Thymus (tissue), 11 donors: ENCODE results near the gene METTL16. TPM values are rescaled to one million over a fixed set of nuclear protein-coding genes. Genes with fewer than 3 reads are reported as not detected.

Source experiments
- DNase-seq, 9 donors: peaks; one replicate each; pipeline ENCODE4 v3.0.0-alpha.2; 2013; ENCODE audit warnings: low spot score in 9 of 9, low read depth in 6 of 9, missing footprints in 1 of 9
- H3K27ac ChIP-seq, 2 donors: one replicate each; pipeline ENCODE4 v1.5.1; 2013; ENCODE audit warnings: control low read depth in 1 of 2, low read depth in 1 of 2, low read length in 1 of 2, mild to moderate bottlenecking in 1 of 2, moderate library complexity in 1 of 2
- H3K27me3 ChIP-seq, 2 donors: one replicate each; pipeline ENCODE4 v1.5.1; 2013; ENCODE audit warnings: low read length in 1 of 2; ENCODE audit not compliant: control insufficient read depth in 2 of 2, insufficient read depth in 1 of 2
- H3K36me3 ChIP-seq, 2 donors: one replicate each; pipeline ENCODE4 v1.5.1; 2013; ENCODE audit warnings: low read length in 1 of 2, mild to moderate bottlenecking in 1 of 2, moderate library complexity in 1 of 2; ENCODE audit not compliant: control insufficient read depth in 2 of 2, insufficient read depth in 2 of 2
- H3K4me1 ChIP-seq, 2 donors: one replicate each; pipeline ENCODE4 v1.5.1; 2013; ENCODE audit warnings: low read length in 2 of 2; ENCODE audit not compliant: control insufficient read depth in 2 of 2, insufficient read depth in 2 of 2
- H3K4me3 ChIP-seq, 2 donors: one replicate each; pipeline ENCODE4 v1.5.1; 2013; ENCODE audit warnings: low read length in 2 of 2, control low read depth in 1 of 2, mild to moderate bottlenecking in 1 of 2
- H3K9me3 ChIP-seq, 2 donors: one replicate each; pipeline ENCODE4 v1.5.1; 2013; ENCODE audit warnings: low read length in 1 of 2, mild to moderate bottlenecking in 1 of 2; ENCODE audit not compliant: control insufficient read depth in 2 of 2, insufficient read depth in 1 of 2
- WGBS: extraction: QIAGEN DNeasy Blood & Tissue Kit; methylation state at CpG from one replicate; pipeline ENCODE4 v1.1.7; 2013; 5-methylcytosine and 5-hydroxymethylcytosine counted together
- polyA plus RNA-seq: library from polyadenylated mRNA; stranded (reverse); fragments of 200-250 nt; gene quantifications from one replicate; pipeline ENCODE4 v1.2.3, GENCODE V29; 2013
- total RNA-seq: library from RNA; stranded (reverse); fragments of 120-200 nt; gene quantifications from one replicate; pipeline ENCODE4 v1.2.4, GENCODE V29; 2013
- donor health status: healthy.

METTL16 gene
- total and polyA plus RNA-seq, 2 donors = 19.2 to 37.1 TPM

DNA sequence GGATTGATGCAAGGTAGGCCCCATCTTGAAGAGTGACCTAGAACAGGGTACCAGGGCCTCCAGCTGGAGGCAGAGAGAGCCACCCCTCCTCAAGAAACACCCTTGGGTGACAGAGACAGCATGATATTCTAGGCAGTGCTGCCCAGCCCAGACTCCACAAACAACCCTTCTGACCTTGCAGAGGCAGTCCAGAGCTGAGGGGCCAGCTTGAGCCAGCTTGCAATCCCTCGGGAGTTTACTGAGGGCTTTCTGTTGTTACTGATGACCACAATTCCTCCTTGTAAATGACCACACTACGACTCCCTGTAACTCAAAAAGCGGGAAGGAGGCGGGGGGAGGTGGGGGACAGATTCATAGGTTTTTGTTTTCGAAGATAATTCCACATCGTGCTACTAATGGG lies 92.2 kb downstream of the METTL16 start:
- DNase-seq = no peak
- no peak overlapping the region for H3K4me3 ChIP-seq
- no peak overlapping the region for H3K27ac ChIP-seq
- no peaks in the 10 kb centered on the region for H3K9me3 ChIP-seq
- no peaks in the 10 kb centered on the region for H3K27me3 ChIP-seq
- 98% methylated on average over 6 of the region's 6 CpGs for WGBS
- peaks cover 39 to 51% of the 10 kb centered on the region in 2 donors for H3K36me3 ChIP-seq
- no peaks in the 10 kb centered on the region for H3K4me1 ChIP-seq

DNA sequence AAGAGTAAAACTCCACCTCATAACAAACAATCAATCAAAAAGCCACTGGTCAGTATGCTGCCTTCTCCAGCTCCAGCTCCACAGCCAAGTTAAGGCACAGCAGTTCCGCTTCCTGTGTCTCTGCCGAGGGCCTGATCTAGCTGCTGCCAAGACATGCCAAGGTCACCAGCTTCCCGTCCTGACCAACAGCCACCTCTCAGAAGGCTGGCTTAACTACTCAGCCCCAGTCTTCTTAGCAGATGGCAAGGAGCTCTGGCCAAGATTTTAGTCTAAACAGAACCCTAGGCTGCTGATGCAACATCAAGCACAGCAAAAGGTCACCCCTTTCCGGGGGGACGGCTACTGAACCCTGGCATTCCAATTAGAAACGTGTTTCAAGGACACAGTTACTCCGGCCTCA lies 93.1 kb downstream of the METTL16 start:
- H3K36me3 ChIP-seq = peaks cover 46 to 50% of the 10 kb centered on the region in 2 donors
- DNase-seq = no peak
- H3K4me1 ChIP-seq = no peaks in the 10 kb centered on the region
- H3K27ac ChIP-seq = no peak overlapping the region
- H3K27me3 ChIP-seq = no peaks in the 10 kb centered on the region
- H3K4me3 ChIP-seq = no peak overlapping the region
- 97% methylated on average over 7 of the region's 7 CpGs for WGBS
- H3K9me3 ChIP-seq = no peaks in the 10 kb centered on the region

DNA sequence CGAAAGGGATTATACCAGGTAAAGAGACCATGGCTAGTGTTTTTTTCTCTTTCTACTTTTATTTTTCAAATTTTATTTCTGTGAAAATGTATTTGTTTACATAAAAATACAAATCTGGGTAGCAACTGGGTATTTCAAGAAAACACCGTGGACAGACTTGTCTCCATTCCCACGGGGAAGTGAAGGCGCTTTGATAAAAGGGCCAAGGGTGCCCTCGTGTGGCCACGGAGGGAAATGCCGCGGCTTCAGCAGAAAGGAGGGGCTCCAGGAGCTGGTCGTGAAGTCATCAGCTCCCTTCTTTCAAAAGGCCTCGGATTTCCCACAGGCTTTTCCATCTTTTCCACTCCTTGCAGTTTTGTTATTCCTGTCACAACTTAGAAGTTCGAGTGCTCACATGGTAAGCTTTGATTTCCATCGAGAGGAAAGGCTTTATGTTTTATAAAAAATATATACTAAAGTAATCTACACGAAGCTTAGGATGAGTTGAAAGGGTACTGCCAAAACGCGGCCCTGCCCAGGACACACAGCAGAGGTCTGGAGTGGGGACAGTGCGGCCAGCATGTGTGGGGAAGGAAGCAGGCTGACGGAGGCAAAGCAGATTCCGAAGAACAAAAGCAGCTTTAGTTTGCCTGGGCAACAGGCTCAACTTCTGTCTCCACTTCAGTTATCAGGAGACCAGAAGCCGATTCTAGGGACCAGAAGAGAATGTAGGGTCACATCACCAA lies 95.5 kb downstream of the METTL16 start:
- DNase-seq = peak in 6 of 9 donors; percentile 67 to 88 (median 80)
- WGBS = 44% methylated on average over 19 of the region's 19 CpGs
- Histone ChIP-seq H3K27me3 (no peaks in the 10 kb centered on the region), H3K36me3 (peaks cover 35 to 43% of the 10 kb centered on the region in 2 donors), H3K4me3 (no peak overlapping the region), H3K9me3 (no peaks in the 10 kb centered on the region), H3K4me1 (no peaks in the 10 kb centered on the region), H3K27ac (no peak overlapping the region)

DNA sequence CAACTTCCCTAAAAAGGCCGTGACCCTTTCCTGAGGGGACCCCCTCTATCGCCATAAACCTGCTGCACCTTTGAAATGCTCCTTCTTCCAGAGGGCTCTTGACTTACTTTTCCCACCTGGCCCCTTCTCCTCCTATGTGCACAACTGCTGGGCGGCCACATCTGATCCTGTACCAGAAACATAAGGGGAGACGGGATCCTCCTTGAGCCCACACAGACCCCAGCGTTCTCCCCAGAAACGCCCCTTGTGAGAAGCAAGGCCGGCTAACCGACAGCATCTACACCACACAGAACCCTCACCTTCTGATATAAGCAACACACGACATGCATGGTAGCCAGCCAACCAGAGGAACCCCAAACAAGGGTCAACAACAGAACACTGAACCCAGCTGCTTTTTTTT lies 96.6 kb downstream of the METTL16 start:
- H3K9me3 ChIP-seq = no peaks in the 10 kb centered on the region
- H3K27me3 ChIP-seq = no peaks in the 10 kb centered on the region
- H3K36me3 ChIP-seq = peaks cover 30 to 35% of the 10 kb centered on the region in 2 donors
- WGBS = 91% methylated on average over 9 of the region's 9 CpGs
- no peak overlapping the region for H3K27ac ChIP-seq
- no peak for DNase-seq
- no peak overlapping the region for H3K4me3 ChIP-seq
- no peaks in the 10 kb centered on the region for H3K4me1 ChIP-seq

DNA sequence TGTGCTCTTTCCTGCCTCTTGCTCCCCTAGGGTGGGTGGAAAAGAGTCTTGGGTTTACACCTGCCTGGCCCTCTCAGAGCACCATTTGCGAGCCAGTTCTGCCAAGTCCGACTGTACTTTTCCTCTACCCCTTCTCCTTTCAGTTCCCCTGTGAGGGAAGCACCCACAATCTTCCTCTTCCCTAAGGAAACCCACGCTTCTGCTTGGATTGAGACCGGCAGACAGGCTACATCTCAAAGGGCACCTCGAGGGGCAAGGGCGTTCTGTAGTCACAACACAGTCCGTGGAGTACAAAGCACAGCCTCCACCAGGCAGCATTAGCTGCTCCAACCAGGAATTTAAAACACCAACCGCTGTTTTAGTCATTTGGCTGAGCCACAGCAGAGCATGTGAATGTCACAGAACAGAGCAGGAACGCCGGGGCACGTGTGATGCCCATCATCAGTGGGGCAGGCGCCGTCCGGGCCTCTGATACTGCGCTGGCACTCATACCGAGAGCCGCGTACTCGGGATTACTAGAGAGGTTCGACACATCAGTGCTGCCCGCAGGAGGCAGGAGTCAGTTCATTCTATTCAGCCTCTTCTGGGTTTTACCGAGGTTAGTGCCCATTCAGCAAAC lies 97.1 kb downstream of the METTL16 start:
- WGBS = 98% methylated on average over 22 of the region's 22 CpGs
- Histone ChIP-seq H3K4me3 (no peak overlapping the region), H3K36me3 (peaks cover 25 to 30% of the 10 kb centered on the region in 2 donors), H3K4me1 (no peaks in the 10 kb centered on the region), H3K27me3 (no peaks in the 10 kb centered on the region), H3K9me3 (no peaks in the 10 kb centered on the region), H3K27ac (no peak overlapping the region)
- no peak for DNase-seq

DNA sequence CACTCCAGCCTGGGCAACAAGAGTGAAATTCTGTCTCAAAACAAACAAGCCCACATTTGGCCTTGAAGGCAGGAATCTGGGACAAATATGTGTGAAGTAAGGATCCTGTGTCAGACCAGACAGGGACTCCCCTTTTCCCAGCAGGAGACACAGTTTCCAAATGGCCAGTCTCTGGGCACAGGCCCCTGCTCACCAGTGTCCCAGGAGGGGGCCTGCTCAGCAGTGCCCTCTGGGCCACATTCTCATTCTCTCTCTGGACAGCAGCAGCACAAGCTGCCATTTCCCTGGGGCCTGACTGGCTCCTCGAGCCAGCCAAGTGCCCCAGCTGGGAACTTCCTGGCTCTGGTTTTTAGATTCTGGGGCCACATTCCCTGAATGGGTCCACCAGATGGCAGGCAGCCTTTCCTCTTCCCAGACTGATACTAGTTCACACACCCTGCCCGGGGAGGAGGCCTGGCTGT lies 99.1 kb downstream of the METTL16 start:
- DNase-seq = no peak
- peaks cover 13 to 15% of the 10 kb centered on the region in 2 donors for H3K36me3 ChIP-seq
- H3K4me3 ChIP-seq = no peak overlapping the region
- H3K9me3 ChIP-seq = no peaks in the 10 kb centered on the region
- WGBS = 91% methylated on average over 2 of the region's 2 CpGs
- no peaks in the 10 kb centered on the region for H3K4me1 ChIP-seq
- H3K27ac ChIP-seq = no peak overlapping the region
- no peaks in the 10 kb centered on the region for H3K27me3 ChIP-seq

DNA sequence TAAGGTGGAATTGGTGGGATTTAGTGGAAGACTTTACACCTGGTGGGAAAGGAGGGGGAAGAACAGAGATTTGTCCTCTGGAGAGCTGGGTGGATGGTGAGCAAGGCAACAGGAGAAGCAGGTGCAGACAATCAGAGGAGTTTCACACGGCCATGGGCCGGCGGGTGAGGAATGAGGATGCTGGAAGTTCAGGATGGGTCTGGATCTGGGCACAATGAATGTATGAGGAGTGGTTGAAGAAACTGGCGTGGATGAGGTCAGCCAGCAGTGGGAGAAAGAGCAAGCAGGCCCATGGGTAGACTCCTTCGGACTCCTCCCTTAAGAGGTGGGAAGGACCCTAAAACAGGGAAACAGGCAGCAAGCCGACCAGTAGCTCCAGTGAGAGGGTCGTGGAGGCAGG lies 100.7 kb downstream of the METTL16 start:
- no peak overlapping the region for H3K4me3 ChIP-seq
- DNase-seq = no peak
- peaks cover 13 to 17% of the 10 kb centered on the region in 2 donors for H3K36me3 ChIP-seq
- H3K27me3 ChIP-seq = no peaks in the 10 kb centered on the region
- H3K27ac ChIP-seq = no peak overlapping the region
- no peaks in the 10 kb centered on the region for H3K9me3 ChIP-seq
- 96% methylated on average over 7 of the region's 7 CpGs for WGBS
- no peaks in the 10 kb centered on the region for H3K4me1 ChIP-seq

DNA sequence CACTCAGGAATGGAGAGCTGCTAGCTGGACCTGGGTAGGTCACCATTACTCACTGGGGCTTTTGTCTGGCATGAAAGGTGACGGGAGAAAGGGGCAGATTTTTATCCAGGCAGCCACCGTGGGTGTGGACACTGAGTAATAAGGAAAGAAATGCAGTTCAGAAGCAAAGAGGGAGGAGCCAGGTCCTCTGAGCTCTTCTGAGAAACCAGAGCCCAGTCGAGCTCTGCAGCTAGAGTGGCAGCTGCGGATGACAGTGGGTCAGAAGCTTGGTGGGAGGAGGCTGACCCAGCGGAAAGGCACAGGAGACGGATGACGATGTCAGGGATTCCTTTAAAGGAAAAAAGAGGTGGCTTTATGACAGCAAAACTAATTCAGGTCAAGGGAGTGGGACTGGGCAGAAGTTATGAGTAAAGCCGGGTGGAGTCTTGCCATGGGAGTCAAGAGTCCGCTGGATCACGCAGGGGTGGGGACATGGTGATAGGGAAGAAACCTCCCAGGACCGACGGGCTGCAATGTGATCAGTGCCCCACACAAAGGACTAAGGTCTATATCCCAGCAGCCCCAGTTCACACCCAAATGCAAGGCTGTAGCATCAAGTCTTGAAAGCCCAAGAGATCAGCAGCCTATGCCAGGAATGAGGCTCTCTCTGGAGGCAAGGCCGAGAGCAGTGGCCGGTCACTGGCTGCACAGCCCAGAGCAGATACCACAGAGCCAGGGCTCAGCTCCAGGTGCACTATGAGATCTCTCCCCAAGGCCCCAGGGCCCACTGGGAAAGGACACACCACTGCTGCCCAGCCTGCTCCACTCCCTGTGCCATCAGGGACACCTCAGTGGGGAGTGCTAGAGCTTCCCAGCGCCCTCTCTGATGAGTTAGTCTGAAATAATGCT lies 104.5 kb downstream of the METTL16 start:
- peak overlapping the region in 1 of 2 donors; percentile 20 for H3K27ac ChIP-seq
- no peak for DNase-seq
- H3K9me3 ChIP-seq = no peaks in the 10 kb centered on the region
- H3K4me3 ChIP-seq = no peak overlapping the region
- H3K27me3 ChIP-seq = no peaks in the 10 kb centered on the region
- peaks cover 6 to 9% of the 10 kb centered on the region in 2 donors for H3K4me1 ChIP-seq
- peaks cover 3 to 9% of the 10 kb centered on the region in 2 donors for H3K36me3 ChIP-seq
- 95% methylated on average over 15 of the region's 15 CpGs for WGBS
